ENCODE results near the gene IRF7.

DNA sequence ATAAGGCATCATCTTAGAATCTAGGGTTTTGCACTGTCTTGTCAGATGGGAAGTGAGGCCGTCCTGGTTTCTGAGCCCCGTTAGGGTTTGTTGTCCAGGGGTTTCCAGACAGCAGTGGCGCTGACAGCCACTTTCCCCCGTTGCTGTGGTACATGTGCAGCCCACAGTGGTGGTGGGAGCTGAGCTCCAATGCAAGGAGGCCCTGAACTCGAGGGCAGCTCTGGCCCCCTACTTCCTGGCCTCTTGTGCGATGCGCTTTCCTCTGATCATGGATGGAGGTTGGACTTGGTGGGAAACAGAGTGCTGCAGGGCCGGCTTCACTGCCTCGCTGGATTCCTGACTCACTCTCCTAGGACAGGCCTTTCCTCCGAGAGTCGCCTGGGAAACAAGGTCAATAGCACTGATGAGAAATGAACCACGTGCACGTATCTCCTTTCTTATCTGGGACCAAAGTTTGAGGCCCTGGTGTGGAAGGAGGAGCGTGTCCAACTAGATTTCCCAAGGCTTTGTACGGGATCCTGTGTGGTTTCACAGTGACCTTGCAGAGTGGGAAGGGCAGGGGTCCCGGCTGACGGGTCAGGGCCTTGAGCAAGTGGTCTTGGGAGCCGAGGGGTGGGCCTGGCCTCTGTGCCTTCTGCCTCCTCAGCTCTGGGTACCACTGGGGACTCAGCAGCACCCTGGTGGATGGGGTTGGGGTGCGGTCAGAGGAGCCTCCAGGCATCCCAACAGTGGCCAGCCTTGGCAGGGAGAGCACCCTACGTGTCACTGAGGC is 35.7 kb downstream of the IRF7 start:
- TF ChIP-seq CTCF (IDR thresholded peaks at IDR 0.05; ENCODE audit: insufficient read depth, low read depth, low read length): no peak
- TF ChIP-seq EZH2 (IDR thresholded peaks at IDR 0.05; ENCODE audit: insufficient read depth, low read length): no peak

All from astrocyte (in vitro differentiated cells and primary cell).